GM12873 (cell line): ENCODE results near the gene HEMK1.

Source experiments
- TF ChIP-seq, protein P1 (sequence below): IDR thresholded peaks from 2 replicates; pipeline ENCODE4 v1.5.1; 2012; ENCODE audit warnings: low read depth, mild to moderate bottlenecking, moderate library complexity, low read length, control low read depth; ENCODE audit not compliant: insufficient read depth; ENCODE audit errors: missing control alignments

HEMK1 gene

DNA sequence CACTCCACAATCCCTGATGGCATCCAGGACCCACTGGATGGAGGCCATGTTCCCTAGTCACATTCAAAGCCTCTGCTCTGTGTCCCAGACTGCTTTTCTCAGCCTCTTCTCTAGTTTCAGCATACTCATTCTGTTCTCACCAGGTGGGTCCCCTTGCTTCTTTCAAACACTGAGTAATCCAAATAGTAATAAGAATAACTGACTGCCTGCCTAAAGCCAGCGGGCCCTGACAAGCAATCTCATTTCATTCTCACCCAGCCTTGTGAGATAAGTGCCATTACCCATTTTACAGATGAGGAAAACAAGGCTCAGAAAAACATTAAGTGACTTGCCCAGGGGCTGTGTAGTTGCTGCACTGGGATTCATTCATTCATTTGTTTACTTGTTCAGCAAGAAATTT lies 73.1 kb downstream of the HEMK1 start:
- TF ChIP-seq, protein P1, sequence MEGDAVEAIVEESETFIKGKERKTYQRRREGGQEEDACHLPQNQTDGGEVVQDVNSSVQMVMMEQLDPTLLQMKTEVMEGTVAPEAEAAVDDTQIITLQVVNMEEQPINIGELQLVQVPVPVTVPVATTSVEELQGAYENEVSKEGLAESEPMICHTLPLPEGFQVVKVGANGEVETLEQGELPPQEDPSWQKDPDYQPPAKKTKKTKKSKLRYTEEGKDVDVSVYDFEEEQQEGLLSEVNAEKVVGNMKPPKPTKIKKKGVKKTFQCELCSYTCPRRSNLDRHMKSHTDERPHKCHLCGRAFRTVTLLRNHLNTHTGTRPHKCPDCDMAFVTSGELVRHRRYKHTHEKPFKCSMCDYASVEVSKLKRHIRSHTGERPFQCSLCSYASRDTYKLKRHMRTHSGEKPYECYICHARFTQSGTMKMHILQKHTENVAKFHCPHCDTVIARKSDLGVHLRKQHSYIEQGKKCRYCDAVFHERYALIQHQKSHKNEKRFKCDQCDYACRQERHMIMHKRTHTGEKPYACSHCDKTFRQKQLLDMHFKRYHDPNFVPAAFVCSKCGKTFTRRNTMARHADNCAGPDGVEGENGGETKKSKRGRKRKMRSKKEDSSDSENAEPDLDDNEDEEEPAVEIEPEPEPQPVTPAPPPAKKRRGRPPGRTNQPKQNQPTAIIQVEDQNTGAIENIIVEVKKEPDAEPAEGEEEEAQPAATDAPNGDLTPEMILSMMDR = no peak

DNA sequence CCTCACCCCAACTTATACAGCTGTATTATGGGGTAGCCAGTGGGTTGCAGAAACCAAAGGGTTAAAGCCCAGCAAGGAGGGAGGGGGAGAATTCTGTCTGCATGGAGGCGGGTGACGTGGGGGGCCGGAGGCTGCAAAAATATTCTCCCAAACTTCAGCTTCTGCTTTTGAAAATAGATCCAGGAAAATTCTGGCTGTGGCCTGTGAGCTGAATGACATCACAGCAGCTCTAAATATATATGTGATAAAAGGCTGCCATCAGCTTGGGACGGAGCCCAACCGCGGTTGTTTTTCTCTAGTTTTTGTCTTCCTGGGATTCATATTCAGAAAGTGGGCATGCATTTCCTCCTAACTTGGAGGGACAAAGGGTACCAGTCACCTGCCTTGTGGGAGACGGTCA lies 75.2 kb downstream of the HEMK1 start:
- TF ChIP-seq, protein P1 = no peak

DNA sequence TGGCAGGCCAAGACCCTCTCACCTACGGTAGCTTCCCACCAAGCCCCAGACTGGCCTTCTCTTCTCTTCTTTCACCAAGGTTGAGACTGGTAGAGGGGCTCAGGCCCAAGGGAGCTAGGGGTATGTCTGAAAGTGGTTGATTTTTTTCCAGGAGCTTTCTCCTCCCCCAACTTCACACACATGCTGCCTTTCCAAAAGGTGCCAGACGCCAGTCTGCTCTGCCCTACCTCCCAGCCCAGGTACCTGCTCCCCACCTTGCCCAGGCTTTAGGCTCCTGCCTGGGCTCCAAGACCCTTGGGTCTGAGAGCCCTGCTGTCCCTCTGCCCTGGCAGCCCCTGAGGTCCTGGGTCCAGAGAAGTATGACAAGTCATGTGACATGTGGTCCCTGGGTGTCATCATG lies 76.1 kb downstream of the HEMK1 start:
- TF ChIP-seq, protein P1 = no peak
